ENCODE results near the gene JKAMP.
"Not testable (repeated sequence)": the region's sequence is repeated elsewhere in the genome, so short reads cannot be mapped to it uniquely, and the experiment has no call there.

JKAMP gene, protein sequence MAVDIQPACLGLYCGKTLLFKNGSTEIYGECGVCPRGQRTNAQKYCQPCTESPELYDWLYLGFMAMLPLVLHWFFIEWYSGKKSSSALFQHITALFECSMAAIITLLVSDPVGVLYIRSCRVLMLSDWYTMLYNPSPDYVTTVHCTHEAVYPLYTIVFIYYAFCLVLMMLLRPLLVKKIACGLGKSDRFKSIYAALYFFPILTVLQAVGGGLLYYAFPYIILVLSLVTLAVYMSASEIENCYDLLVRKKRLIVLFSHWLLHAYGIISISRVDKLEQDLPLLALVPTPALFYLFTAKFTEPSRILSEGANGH

GRCh38 chr14:59483819-59484638 is at the start of gene JKAMP, which contains the start of gene L3HYPDH:
Gene JKAMP, plus strand, starts transcription at chr14:59484517. Its CDS starts 73 bp downstream, at chr14:59484590.
Gene L3HYPDH, minus strand, starts transcription at chr14:59484408. Its CDS starts 92 bp downstream, at chr14:59484316.
- peak; percentile 98 for DNase-seq

- no peak for DNase-seq
Observed at GRCh38 chr14:59435101-59435500, 49.2 kb upstream of the JKAMP start.

DNA sequence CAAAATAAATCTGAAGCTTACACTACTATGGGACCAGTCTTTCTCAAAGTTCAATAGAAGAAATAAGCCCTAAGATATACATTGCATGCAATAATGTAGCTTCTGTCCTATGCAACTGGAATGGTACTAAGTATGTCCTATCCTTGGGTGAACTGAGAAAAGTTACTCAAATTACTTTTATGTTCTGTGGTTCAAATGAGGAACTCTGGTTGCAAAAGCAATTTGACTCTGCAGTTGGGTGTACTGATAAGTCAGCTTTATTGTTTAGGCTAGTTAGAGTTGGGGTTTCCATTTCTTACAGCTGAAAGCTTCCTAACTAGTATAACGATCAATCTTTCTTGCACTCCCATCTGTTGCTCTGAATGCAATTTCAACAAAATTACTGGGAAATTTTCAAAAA is 48.3 kb upstream of the JKAMP start:
- DNase-seq, result no peak

DNA sequence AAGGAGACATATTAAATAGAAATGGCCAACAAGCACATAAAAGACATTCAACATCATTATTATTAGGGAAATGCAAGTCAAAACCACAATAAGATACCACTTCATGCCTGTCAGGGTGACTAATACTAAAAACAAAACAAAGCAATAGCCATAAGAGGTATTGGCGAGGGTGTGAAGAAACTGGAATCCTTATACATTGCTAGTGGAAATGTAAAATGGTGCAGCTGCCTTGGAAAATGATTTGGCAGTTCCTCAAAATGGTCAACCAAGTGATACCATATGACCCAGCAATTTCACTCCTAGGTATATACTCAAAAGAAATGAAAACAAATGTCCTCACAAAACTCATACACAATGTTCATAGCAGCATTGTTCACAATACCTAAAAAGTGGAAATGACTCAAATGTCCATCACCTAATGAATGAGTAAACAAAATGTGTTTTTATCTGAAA is 46.1 kb upstream of the JKAMP start:
- no peak for DNase-seq

DNA sequence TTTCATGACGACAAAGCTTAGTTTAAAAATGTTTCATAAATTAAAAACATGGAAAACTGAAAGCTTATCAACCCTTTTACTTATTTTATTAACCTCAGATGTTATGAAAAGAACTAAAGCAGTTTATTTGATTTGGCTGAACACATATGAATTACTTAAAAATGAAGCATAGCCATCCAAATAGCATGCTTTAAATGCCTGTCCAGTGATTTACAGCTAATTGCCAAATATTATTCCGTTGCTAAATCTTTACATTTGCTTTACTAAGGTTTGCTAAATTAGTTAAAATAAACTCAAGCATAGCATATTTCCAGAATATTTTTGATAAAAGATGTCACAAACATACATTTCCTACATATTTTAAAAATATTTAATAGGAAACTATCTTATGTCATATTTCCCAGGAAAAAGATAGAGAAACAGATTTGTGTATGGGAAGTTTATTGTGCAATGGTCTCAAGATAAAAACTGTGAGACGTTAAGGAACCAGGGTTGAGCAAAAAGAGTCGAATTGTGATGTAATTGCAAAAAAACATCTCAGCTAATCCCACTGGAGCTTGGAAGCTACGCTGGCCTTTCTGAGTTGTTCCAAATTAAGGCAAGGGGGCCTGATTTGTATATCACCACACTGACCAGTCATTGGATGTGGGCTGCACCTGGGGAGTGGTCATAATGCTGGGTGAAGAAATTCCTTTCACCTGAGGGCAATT is 44.9 kb upstream of the JKAMP start:
- DNase-seq, result no peak

DNA sequence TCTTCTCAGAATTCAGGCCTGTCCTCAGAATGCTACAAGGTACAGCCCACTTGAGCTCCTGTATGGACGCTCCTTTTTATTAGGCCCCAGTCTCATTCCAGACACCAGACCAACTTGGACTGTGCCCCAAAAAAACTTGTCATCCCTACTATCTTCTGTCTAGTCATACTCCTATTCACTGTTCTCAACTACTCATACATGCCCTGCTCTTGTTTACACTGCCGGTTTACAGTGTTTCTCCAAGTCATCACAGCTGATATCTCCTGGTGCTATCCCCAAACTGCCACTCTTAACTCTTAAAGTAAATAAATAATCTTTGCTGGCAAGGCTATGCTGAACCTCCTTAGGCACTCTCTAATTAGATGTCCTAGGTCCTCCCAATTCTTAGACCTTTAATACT is 35.6 kb upstream of the JKAMP start:
- not testable (repeated sequence) for DNase-seq

DNA sequence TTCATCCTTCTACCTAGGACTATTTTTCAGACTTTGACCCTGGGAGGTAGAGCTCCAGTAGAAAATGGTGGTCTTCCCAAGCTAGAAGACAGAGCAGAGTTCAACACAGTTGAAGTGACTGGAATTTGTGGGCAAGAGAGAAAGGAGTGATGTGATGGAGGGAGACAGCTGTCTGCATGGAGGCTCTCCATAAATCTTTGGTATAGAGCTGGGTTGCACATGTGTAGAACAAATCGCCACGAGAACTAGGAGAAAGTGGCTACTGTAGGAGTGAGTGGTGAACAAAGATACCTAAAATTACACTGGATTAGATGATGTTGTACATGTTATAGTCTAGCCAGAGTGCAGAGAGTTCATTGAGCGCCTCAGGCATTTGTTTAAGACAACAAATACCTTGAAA is 33.6 kb upstream of the JKAMP start:
- DNase-seq, result no peak

DNA sequence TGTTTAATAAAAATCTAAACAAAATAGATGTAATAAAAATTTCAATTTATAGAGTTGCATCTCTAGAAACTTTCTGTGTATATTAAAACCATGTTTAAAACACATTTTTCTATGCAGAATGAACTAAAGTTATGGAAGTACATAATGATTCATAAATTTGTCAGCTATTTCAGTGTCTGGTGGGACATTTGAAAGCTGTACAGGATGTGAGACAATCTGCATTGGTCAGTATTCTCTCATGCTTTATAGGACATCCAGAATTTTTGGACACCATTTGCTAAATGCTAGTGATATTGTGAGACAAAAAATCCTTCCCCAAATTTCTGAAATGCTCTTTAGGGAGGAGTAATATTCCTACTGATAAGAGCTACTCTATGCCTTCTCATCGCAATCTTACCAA is 32.5 kb upstream of the JKAMP start:
- no peak for DNase-seq

GRCh38 chr14:59454139-59454538 is 30.2 kb upstream of the JKAMP start:
- DNase-seq, result no peak

DNA sequence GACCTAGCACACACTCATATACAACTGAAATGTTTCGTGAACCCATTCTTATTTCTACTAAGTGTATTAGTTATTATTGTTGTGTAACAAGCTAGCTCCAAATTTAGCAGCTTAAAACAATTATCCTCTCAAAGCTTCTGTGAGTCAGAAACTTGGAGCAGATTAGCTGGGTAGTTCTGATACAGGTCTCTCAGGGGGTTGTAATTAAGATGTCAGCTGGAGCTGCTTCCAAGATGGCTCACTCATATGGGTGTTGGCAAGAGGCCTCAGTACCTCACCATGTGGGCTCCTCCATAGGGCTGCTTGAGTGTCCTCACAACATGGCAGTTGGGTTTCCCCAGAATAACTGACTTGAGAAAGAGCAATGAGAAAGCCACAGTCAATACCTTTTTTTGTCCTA is 28.9 kb upstream of the JKAMP start:
- DNase-seq, result no peak

DNA sequence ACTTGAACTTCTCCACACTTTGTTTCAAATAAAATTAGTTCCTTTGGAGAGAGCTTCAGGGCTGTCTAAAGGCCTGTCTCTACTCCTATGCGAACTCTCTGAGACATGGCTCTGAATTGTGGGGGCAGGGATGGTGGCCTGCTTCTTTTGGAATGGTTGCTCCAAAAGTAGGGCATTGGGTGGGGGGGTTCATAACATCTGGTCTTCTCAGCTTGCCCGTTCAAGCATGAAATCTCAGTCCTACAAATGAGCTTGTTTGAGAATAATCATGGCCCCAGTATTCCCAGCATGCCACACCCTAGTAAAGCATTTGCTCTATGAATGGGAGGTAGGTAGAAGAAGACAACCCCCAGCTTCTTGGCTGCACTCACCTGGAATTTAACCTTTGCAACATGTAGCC is 25.8 kb upstream of the JKAMP start:
- DNase-seq, result no peak

GRCh38 chr14:59460378-59460777 is 23.9 kb upstream of the JKAMP start:
- DNase-seq, result no peak

DNA sequence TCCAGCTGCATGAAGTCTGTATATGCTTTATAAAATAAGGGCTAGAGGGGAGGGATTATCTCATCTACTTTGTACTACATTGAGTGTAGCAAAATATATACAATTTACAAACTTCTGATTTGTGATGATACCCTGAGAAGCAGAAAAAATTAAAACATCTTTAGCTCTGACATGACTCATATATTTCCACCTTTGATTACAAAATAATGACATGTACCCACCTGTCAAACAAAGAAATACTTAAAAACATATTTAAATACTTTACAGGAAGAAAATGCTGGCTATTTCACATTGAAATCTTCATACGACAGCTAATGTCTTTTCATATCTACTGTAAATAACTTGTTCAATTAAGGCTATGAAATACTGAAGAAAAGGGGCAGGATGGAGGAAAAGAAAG is 22.4 kb upstream of the JKAMP start:
- no peak for DNase-seq

DNA sequence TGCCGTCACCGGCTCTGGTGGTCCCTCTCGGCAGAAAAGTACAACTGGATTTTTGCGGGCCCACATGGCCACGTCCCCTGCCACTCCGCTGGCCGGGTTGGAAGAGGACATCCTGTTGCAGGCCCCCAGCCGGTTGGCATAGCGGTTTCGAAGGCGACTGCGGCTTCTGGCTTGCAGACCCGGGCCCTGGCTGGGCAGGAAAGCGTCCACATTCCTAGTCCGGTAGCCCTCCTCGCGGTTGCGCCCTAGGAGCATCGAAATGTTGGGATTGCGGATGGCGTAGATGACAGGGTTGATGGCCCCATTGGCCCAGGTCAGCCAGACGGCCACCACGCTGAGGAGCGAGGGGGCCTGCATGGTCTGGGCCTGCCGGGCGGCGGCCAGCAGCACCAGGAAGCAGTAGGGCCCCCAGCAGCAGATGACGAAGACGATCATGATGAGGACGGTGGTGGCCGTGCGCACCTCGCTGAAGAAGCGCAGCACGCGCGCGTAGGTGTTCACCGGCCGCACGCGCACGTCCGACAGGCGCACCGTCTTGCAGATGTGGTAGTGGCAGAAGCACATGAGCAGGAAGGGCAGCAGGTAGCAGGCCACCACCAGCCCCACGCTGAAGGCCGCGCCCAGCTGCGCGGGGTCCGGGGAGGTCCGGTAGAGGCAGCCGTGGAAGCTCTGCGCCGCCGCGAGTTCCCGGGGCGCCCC is 20.4 kb upstream of the JKAMP start:
- peak; percentile 32 for DNase-seq

DNA sequence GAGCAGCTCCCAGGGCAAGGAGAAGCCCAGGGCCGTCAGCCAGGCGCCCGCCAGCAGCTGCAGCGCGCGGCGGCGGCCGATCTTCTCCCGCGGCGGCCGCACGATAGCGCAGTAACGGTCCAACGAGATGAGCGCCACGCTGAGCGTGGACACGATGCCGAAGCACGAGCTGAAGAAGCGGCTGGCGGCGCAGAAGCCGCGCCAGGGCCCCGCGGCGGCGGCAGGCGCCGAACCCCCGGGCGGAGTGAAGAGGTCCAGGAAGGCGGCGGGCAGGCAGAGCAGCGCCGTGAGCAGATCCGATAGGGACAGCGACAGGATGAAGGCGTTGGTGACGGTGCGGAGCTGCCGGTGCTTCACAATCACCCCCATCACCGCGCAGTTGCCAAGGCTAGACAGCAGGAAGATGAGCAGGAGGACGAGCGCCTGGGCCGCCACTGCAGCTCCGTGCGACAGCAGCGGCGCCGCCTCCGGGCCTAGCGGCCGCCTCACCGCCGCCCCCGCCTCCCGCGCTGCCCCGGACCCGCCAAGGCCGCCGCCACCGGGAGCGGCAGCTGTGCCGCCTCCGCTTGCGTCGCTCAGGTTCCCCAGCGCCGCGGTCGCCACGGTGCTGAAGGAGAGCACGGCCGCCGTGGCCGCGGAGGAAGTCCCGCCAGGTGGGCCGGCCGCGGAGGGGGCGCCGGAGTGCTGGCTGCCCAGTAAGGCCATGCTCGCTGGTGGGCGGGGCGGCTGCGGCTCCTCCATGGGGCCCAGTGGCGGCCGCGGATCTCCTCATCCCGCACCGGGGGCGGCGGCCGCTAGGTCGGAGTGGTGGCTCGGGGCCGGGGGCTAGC is 19.6 kb upstream of the JKAMP start:
- DNase-seq, result peak; percentile 44

- DNase-seq, result peak; percentile 44
Observed at GRCh38 chr14:59465316-59466135, 18.8 kb upstream of the JKAMP start, which contains the start of gene GPR135. Gene GPR135, minus strand, starts transcription at chr14:59465380. Its CDS starts 154 bp downstream, at chr14:59465226.

GRCh38 chr14:59474172-59474571 is 10.1 kb upstream of the JKAMP start:
- no peak for DNase-seq

DNA sequence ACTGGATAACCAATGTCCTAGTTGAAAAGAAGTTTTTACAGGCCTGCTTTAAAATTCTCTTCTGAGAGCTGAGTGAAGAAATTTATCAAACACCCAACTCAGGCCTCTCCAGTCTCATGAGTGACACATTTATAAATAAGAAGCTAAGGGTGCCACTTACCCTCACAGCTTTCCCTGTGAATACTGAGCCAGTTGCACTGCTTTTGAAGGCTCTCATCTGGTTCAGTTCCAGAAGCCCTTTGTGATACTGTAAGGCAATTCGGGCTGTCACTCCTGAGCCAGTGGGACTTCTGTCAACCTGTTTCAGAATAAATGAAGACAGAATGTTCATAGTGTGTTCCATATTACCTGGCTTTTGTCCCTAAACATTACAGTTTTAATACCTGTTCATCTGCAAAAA is 8.6 kb upstream of the JKAMP start:
- DNase-seq, result no peak

DNA sequence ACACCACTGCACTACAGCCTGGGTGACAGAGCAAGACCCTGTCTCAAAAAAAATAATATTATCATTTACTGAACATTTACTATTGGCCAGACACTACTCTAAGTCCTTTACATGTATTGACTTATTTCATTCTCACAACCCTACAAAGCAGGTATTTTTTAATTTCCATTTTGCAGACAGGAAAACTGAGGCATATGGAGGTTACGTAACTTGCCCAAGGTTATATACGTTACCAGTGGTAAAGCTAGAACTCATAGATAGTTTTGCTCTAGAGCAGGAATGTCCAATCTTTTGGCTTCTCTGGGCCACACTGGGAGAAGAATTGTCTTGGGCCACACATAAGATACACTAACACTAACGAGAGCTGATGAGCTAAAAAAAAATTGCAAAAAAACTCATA is 5.8 kb upstream of the JKAMP start:
- DNase-seq, result no peak

GRCh38 chr14:59480166-59480565 is 4.2 kb upstream of the JKAMP start:
- no peak for DNase-seq

DNA sequence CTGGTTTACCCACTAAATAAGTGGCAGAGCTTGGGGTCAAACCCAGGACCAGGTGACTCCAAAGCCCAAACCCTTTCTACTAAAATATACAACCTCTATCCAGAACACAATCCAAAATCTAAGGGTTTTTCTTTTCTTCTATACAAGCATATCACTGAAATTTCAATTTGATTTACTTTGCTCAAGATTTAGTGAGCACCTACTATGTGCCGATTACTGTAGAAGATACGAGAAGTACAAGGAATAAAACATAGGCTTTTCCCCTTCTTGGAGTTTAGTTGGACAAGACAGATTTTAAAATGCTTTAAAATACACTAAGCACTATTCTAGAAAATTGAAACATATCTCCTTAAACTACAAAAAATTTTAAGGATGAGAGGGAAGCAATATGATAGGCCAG is 2.9 kb upstream of the JKAMP start:
- DNase-seq, result no peak

All from stimulated activated naive CD4-positive, alpha-beta T cell treated with Interleukin-2 at 50 U/mL for 16 hours (primary cell).